B cell (primary cell): ENCODE results near the gene ANK2. TPM values are rescaled to one million over a fixed set of nuclear protein-coding genes. Genes with fewer than 3 reads are reported as not detected.

Experiments used
- ATAC-seq: fragments of 200-7000 bp; cut with Tn5 transposase; one replicate; pipeline ENCODE4 v1.10.0; 2021; ENCODE audit warnings: low read depth, mild to moderate bottlenecking, moderate number of reproducible peaks, moderate library complexity
- CTCF ChIA-PET: fragments of 350-600 bp; sonication (Branson Sonifier 250); formaldehyde crosslinking; loops from one replicate; lab custom pipeline; 2021; ENCODE audit warnings: antibody characterized with exemption, inconsistent platforms; lab: Charles Lee
- POLR2A ChIA-PET: fragments of 350-600 bp; sonication (Branson Sonifier 250); formaldehyde crosslinking; loops from one replicate; lab custom pipeline; 2021; ENCODE audit warnings: antibody characterized with exemption; lab: Charles Lee
- DNase-seq: peaks from one replicate; pipeline ENCODE4 v3.0.0; 2013
- H2AFZ ChIP-seq: 2 replicates; pipeline ENCODE4 v1.6.1; 2012; ENCODE audit warnings: mild to moderate bottlenecking, low read depth, low read length; ENCODE audit not compliant: insufficient read depth, poor library complexity, severe bottlenecking
- H3K27ac ChIP-seq, 2 donors: 1 replicate in 1 of 2; 2 replicates in 1 of 2; pipeline ENCODE4 v1.5.1; 2012 to 2013; ENCODE audit warnings: low read length in 2 of 2, mild to moderate bottlenecking in 2 of 2, moderate library complexity in 1 of 2
- H3K27me3 ChIP-seq, 4 experiments: fragments of 200-600 bp in 1 of 4; sonication (generic) in 1 of 4; replicated peaks in 1 of 4; 1 replicate in 2 of 4; 2 replicates in 2 of 4; pipeline versions ENCODE4 v1.6.1 to v1.7.0; 2013 to 2016; ENCODE audit warnings: low read length in 3 of 4, mild to moderate bottlenecking in 2 of 4, mixed read lengths in 1 of 4, moderate library complexity in 1 of 4; ENCODE audit not compliant: insufficient read depth in 4 of 4, control insufficient read depth in 3 of 4; ENCODE audit errors: control extremely low read depth in 1 of 4
- H3K36me3 ChIP-seq, 2 experiments: replicated peaks in 1 of 2; 1 replicate in 1 of 2; 2 replicates in 1 of 2; pipeline versions ENCODE4 v1.6.1 to v1.7.1; 2013; ENCODE audit warnings: low read length in 1 of 2; ENCODE audit not compliant: insufficient read depth in 2 of 2, control insufficient read depth in 1 of 2; ENCODE audit errors: control extremely low read depth in 1 of 2, extremely low read depth in 1 of 2
- H3K4me1 ChIP-seq, 2 donors: fragments of 200-600 bp in 1 of 2; sonication (generic) in 1 of 2; 1 replicate in 1 of 2; 2 replicates in 1 of 2; pipeline versions ENCODE4 v1.5.1 to v1.6.1; 2013 to 2017; ENCODE audit warnings: low read length in 2 of 2; ENCODE audit not compliant: control insufficient read depth in 2 of 2, insufficient read depth in 2 of 2
- H3K4me2 ChIP-seq: replicated peaks from 2 replicates; pipeline ENCODE3; 2012; ENCODE audit warnings: mild to moderate bottlenecking, low read depth, low read length; ENCODE audit not compliant: poor library complexity, severe bottlenecking
- H3K4me3 ChIP-seq, 5 experiments: fragments of 200-600 bp in 1 of 5; sonication (generic) in 1 of 5; 1 replicate in 3 of 5; 2 replicates in 2 of 5; pipeline versions ENCODE4 v1.5.1 to v1.7.0; 2011 to 2016; ENCODE audit warnings: low read length in 4 of 5, mild to moderate bottlenecking in 4 of 5, low read depth in 2 of 5, control low read depth in 1 of 5, moderate library complexity in 1 of 5; ENCODE audit not compliant: insufficient read depth in 1 of 5; ENCODE audit errors: control extremely low read depth in 1 of 5, extremely low read depth in 1 of 5
- H3K79me2 ChIP-seq: fragments of 200-600 bp; sonication (generic); one replicate; pipeline ENCODE4 v1.6.0; 2016; ENCODE audit warnings: low read length; ENCODE audit not compliant: control insufficient read depth, insufficient read depth
- H3K9ac ChIP-seq: fragments of 200-600 bp; sonication (generic); 2 replicates; pipeline ENCODE4 v1.6.1; 2017; ENCODE audit warnings: mild to moderate bottlenecking, low read length, moderate library complexity
- H3K9me3 ChIP-seq, 3 donors: one replicate each; pipeline versions ENCODE4 v1.6.1 to v1.7.1; 2013; ENCODE audit warnings: low read length in 2 of 3; ENCODE audit not compliant: control insufficient read depth in 2 of 3, insufficient read depth in 1 of 3; ENCODE audit errors: control extremely low read depth in 1 of 3
- H4K20me1 ChIP-seq: 2 replicates; pipeline ENCODE4 v1.6.0; 2012; ENCODE audit warnings: mild to moderate bottlenecking, low read length; ENCODE audit not compliant: insufficient read depth, control insufficient read depth, poor library complexity, severe bottlenecking
- H3K27ac Mint-ChIP-seq: one replicate; pipeline ENCODE4 v1.8.0; 2021; ENCODE audit warnings: mixed read lengths
- H3K27me3 Mint-ChIP-seq: one replicate; pipeline ENCODE4 v1.8.0; 2021; ENCODE audit warnings: mixed read lengths
- H3K4me1 Mint-ChIP-seq: one replicate; pipeline ENCODE4 v1.8.0; 2021; ENCODE audit warnings: mixed read lengths
- H3K4me3 Mint-ChIP-seq: one replicate; pipeline ENCODE4 v1.8.0; 2021; ENCODE audit warnings: mixed read lengths
- H3K9me3 Mint-ChIP-seq: one replicate; pipeline ENCODE4 v1.8.0; 2022; ENCODE audit warnings: mixed read lengths; ENCODE audit not compliant: insufficient read depth
- CTCF ChIP-seq: fragments of 200-600 bp; IDR thresholded peaks from one replicate; pipeline ENCODE4 v1.8.0; 2022; ENCODE audit warnings: antibody characterized with exemption, mild to moderate bottlenecking
- EZH2 ChIP-seq: IDR thresholded peaks from 2 replicates; pipeline ENCODE4 v1.6.1; 2012; ENCODE audit warnings: borderline replicate concordance, low read depth, mild to moderate bottlenecking, moderate library complexity, low read length; ENCODE audit not compliant: insufficient read depth, poor library complexity, severe bottlenecking
- WGBS: methylation state at CpG from one replicate; pipeline ENCODE4 v1.1.5; 2013; ENCODE audit warnings: missing lambda C conversion rate; ENCODE audit not compliant: insufficient coverage; 5-methylcytosine and 5-hydroxymethylcytosine counted together
- intact Hi-C: fragments of 100-400 bp; cut with micrococcal nuclease; formaldehyde crosslinking; loops from one replicate; pipeline ENCODE4 v1.10.0; 2022
- polyA plus RNA-seq: library from polyadenylated mRNA; depleted of rRNA; stranded (reverse); fragments of >200 nt; gene quantifications from 2 replicates; pipeline ENCODE4 v1.2.3, GENCODE V29; 2012
- total RNA-seq, 2 donors: library from RNA; stranded (reverse); fragments of 120-200 nt in 1 of 2; gene quantifications; 1 replicate in 1 of 2; 2 replicates in 1 of 2; pipeline versions ENCODE4 v1.2.3 to v1.2.4, GENCODE V29; 2013 to 2022

The ANK2 gene
- total and polyA plus RNA-seq, 2 donors (not counting 1 experiment from before 2014, with no cell fraction given) = 0.16 to 3.6 TPM

- no peaks in the 10 kb centered on the region for H3K79me2 ChIP-seq
- Mint-ChIP-seq H3K27me3 (no peaks in the 10 kb centered on the region), H3K4me3 (no peak overlapping the region), H3K4me1 (no peaks in the 10 kb centered on the region), H3K9me3 (no peaks in the 10 kb centered on the region), H3K27ac (no peak overlapping the region)
- H3K4me2 ChIP-seq = no peak overlapping the region
- intact Hi-C loops = no loop called here
- DNase-seq (no peak), ATAC-seq (no peak)
- H3K9ac ChIP-seq = no peak overlapping the region
- no peak overlapping the region for H3K4me3 ChIP-seq
- no peak overlapping the region for H3K27ac ChIP-seq
- no peaks in the 10 kb centered on the region for H3K27me3 ChIP-seq
- H2AFZ ChIP-seq = no peak overlapping the region
- CTCF ChIA-PET = no interaction called here
- no peaks in the 10 kb centered on the region for H3K9me3 ChIP-seq
- TF ChIP-seq CTCF = no peak
- no peak for TF ChIP-seq EZH2
- POLR2A ChIA-PET = no interaction called here
- no peaks in the 10 kb centered on the region for H4K20me1 ChIP-seq
- no peaks in the 10 kb centered on the region for H3K4me1 ChIP-seq
- WGBS = 71% methylated on average over 3 of the region's 4 CpGs
- no peaks in the 10 kb centered on the region for H3K36me3 ChIP-seq
Observed at GRCh38 chr4:113109106-113109718, 59.8 kb downstream of the ANK2 start.

GRCh38 chr4:113112338-113112978, 63.0 kb downstream of the ANK2 start:
- Histone ChIP-seq H3K27me3 (no peaks in the 10 kb centered on the region), H3K79me2 (no peaks in the 10 kb centered on the region), H3K4me2 (no peak overlapping the region), H3K4me1 (no peaks in the 10 kb centered on the region), H3K9me3 (no peaks in the 10 kb centered on the region), H2AFZ (no peak overlapping the region), H3K36me3 (no peaks in the 10 kb centered on the region), H3K27ac (no peak overlapping the region), H3K9ac (no peak overlapping the region), H4K20me1 (no peaks in the 10 kb centered on the region), H3K4me3 (no peak overlapping the region)
- ChIA-PET CTCF (no interaction called here), POLR2A (no interaction called here)
- H3K27ac Mint-ChIP-seq = no peak overlapping the region
- no CpG with 5 or more reads among the region's 2 CpGs for WGBS
- no peaks in the 10 kb centered on the region for H3K4me1 Mint-ChIP-seq
- ATAC-seq (no peak), DNase-seq (no peak)
- no peaks in the 10 kb centered on the region for H3K27me3 Mint-ChIP-seq
- no peak overlapping the region for H3K4me3 Mint-ChIP-seq
- intact Hi-C loops = no loop called here
- no peak for TF ChIP-seq EZH2
- TF ChIP-seq CTCF = no peak
- H3K9me3 Mint-ChIP-seq = no peaks in the 10 kb centered on the region
